MM.1S (cell line): ENCODE data around the gene TYK2.

Source experiments
- EZH2 ChIP-seq: fragments of 300-600 bp; sonication (generic); optimal IDR thresholded peaks from 2 replicates; pipeline ENCODE3; 2017; ENCODE audit warnings: low read depth, mild to moderate bottlenecking, antibody characterized with exemption, low read length, mixed read lengths
- EZH2phosphoT487 ChIP-seq: fragments of 300-600 bp; sonication (generic); IDR thresholded peaks from 2 replicates; pipeline ENCODE4 v1.6.1; 2018; ENCODE audit warnings: antibody characterized with exemption, low read length
- TF ChIP-seq, protein P1 (sequence below): fragments of 300-600 bp; sonication (generic); IDR thresholded peaks from 2 replicates; pipeline ENCODE4 v1.5.1; 2016; ENCODE audit warnings: antibody characterized with exemption, low read length, mixed read lengths

GRCh38 chr19:10334588-10335351 lies 45.6 kb downstream of the TYK2 start:
- TF ChIP-seq, protein P1, sequence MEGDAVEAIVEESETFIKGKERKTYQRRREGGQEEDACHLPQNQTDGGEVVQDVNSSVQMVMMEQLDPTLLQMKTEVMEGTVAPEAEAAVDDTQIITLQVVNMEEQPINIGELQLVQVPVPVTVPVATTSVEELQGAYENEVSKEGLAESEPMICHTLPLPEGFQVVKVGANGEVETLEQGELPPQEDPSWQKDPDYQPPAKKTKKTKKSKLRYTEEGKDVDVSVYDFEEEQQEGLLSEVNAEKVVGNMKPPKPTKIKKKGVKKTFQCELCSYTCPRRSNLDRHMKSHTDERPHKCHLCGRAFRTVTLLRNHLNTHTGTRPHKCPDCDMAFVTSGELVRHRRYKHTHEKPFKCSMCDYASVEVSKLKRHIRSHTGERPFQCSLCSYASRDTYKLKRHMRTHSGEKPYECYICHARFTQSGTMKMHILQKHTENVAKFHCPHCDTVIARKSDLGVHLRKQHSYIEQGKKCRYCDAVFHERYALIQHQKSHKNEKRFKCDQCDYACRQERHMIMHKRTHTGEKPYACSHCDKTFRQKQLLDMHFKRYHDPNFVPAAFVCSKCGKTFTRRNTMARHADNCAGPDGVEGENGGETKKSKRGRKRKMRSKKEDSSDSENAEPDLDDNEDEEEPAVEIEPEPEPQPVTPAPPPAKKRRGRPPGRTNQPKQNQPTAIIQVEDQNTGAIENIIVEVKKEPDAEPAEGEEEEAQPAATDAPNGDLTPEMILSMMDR: no peak
- no peak for TF ChIP-seq EZH2
- no peak for TF ChIP-seq EZH2phosphoT487
